Measurements from ENCODE around the gene PDP2. TPM values are rescaled to one million over a fixed set of nuclear protein-coding genes. Genes with fewer than 3 reads are reported as not detected.

Gene PDP2
- total RNA-seq, 2 experiments from 2014 or later = 29.2 to 33.3 TPM

- Mint-ChIP-seq H3K4me3 (no peak overlapping the region), H3K9me3 (ENCODE audit: low read depth) (no peaks in the 10 kb centered on the region), H3K36me3 (no peaks in the 10 kb centered on the region), H3K27ac (no peak overlapping the region), H3K27me3 (no peaks in the 10 kb centered on the region), H3K4me1 (peaks cover 4% of the 10 kb centered on the region)
- DNase-seq (no peak), ATAC-seq (no peak)
- CTCF ChIA-PET = interaction anchor here (1.0 to 2.7 kb wide), 5 partner anchors 8 to 200 kb away, joined by 3 to 15 read pairs (median 5); no protein-coding TSS in a partner anchor
These were observed 23.5 kb downstream of the PDP2 start for GRCh38 chr16:66903544-66904427.

DNA sequence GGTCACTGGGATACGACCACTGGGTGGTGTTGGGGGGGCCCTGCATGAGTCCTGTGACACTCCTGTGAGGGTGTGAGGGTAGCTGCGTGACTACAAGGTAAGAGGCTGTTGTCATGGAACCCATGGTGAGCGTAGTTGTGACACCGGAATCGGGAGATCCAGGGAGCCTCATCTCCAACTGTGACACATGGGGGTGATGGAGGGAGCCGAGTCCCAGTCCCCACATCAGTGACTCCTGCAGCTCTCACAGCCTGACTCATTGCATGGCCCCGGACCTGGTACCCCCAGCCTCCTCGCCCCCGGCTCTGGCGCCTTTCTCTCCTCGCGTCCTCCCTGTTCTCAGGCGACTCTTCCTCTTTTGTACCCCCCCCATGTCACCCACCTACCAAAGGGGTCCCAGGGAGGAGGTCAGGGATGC lies 24.1 kb downstream of the PDP2 start:
- Mint-ChIP-seq H3K4me3 (no peak overlapping the region), H3K9me3 (ENCODE audit: low read depth) (no peaks in the 10 kb centered on the region), H3K4me1 (peaks cover 4% of the 10 kb centered on the region), H3K36me3 (no peaks in the 10 kb centered on the region), H3K27me3 (no peaks in the 10 kb centered on the region), H3K27ac (no peak overlapping the region)
- DNase-seq = no peak
- ATAC-seq = no peak
- CTCF ChIA-PET = interaction anchor here (1.2 to 3.2 kb wide), 3 partner anchors 9 to 24 kb away, joined by 3 to 15 read pairs (median 9); no protein-coding TSS in a partner anchor

GRCh38 chr16:66904846-66905632 lies 24.7 kb downstream of the PDP2 start:
- Mint-ChIP-seq H3K27ac (no peak overlapping the region), H3K4me3 (no peak overlapping the region), H3K36me3 (no peaks in the 10 kb centered on the region), H3K9me3 (ENCODE audit: low read depth) (no peaks in the 10 kb centered on the region), H3K4me1 (peaks cover 4% of the 10 kb centered on the region), H3K27me3 (no peaks in the 10 kb centered on the region)
- DNase-seq (no peak), ATAC-seq (no peak)
- CTCF ChIA-PET = interaction anchor here (0.9 to 3.2 kb wide), 4 partner anchors 9 to 56 kb away, joined by 3 to 15 read pairs (median 6); partner anchors contain the start of gene CES3

GRCh38 chr16:66905633-66906539 lies 25.6 kb downstream of the PDP2 start:
- H3K36me3 Mint-ChIP-seq = no peaks in the 10 kb centered on the region
- DNase-seq (peak; percentile 65), ATAC-seq (peak; percentile 66)
- CTCF ChIA-PET = interaction anchor here (0.5 to 3.2 kb wide), 8 partner anchors 8 to 75 kb away, joined by 3 to 15 read pairs (median 4); partner anchors contain the start of genes CES3 and NAE1
- H3K4me1 Mint-ChIP-seq = peaks cover 4% of the 10 kb centered on the region
- H3K4me3 Mint-ChIP-seq = no peak overlapping the region
- H3K27me3 Mint-ChIP-seq = no peaks in the 10 kb centered on the region
- H3K27ac Mint-ChIP-seq = no peak overlapping the region
- H3K9me3 Mint-ChIP-seq (ENCODE audit: low read depth) = no peaks in the 10 kb centered on the region

DNA sequence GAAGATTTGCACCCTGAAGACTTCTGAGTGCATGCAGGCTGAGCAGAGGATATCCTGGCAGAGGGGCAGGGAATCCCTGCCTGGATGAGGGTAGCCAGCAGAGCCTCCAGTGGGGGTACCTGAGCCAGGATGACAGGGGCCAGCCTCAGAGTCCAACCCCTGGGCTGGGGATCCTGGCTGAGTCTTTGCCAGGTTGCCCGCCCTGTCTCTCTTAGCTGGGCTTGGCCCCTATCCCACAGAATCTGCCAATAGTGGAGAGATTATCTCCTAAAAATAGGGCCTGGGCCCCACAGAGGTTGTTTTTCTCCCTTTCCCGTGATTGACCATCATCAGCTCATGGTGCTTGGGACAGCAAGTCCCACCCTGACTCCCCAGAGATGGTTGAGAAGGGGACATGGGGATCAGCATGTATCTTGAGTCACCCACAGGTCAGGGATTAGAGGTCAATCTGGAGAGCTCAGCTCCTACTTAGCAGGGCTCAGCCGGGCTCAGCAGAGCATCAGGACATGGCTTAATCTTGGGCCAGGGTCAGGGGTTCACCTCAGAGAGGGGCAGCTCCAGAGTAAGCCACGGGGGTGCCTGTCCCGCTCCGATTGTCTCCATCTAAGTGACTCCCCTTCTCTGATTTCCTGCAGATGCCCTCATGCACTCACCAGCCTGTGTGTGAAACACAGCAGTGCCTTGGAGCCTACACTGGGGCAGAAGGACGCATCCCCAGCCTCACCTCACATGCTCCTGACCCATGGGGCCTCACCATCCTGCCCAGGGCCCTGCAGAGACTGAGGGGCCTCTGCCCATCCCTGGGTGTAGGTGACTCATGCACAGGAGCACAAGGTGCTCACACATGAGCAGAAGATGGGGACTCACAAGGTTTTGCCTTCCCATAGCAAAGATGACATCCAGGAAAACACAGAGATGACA lies 26.9 kb downstream of the PDP2 start:
- DNase-seq = no peak

DNA sequence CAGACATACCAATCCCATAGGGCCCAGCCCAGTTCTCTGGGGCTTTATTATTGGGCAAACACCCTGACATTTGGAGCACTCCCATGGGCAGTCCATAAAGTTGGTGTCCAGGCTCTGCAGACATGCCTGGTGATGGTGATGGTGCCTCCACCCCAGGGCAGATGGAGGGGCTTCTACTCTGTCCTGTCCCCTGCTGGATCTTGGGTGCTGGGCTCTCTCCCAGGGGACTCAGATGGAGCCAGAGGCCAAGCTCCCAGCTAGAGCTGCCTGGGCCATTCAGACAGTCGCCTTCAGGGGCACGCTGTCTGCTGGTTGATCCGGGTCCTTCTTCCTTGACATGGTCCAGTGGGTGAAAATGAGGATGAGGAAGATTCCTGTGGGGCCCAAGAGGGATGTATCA lies 27.8 kb downstream of the PDP2 start:
- Mint-ChIP-seq H3K27me3 (no peaks in the 10 kb centered on the region), H3K27ac (no peak overlapping the region), H3K36me3 (no peaks in the 10 kb centered on the region), H3K9me3 (ENCODE audit: low read depth) (no peaks in the 10 kb centered on the region), H3K4me3 (no peak overlapping the region), H3K4me1 (peaks cover 4% of the 10 kb centered on the region)
- CTCF ChIA-PET = no interaction called here
- ATAC-seq (no peak), DNase-seq (no peak)

More for the DNA sequence above, 26.9 kb downstream of the PDP2 start:
- H3K9me3 Mint-ChIP-seq (ENCODE audit: low read depth) = no peaks in the 10 kb centered on the region
- H3K4me1 Mint-ChIP-seq = peaks cover 4% of the 10 kb centered on the region
- no peaks in the 10 kb centered on the region for H3K27me3 Mint-ChIP-seq
- CTCF ChIA-PET = interaction anchor here (0.8 to 3.2 kb wide), 5 partner anchors 9 to 77 kb away, joined by 3 to 9 read pairs (median 3); partner anchors contain the start of gene NAE1
- H3K4me3 Mint-ChIP-seq = no peak overlapping the region
- H3K27ac Mint-ChIP-seq = no peak overlapping the region
- ATAC-seq = no peak
- no peaks in the 10 kb centered on the region for H3K36me3 Mint-ChIP-seq

DNA sequence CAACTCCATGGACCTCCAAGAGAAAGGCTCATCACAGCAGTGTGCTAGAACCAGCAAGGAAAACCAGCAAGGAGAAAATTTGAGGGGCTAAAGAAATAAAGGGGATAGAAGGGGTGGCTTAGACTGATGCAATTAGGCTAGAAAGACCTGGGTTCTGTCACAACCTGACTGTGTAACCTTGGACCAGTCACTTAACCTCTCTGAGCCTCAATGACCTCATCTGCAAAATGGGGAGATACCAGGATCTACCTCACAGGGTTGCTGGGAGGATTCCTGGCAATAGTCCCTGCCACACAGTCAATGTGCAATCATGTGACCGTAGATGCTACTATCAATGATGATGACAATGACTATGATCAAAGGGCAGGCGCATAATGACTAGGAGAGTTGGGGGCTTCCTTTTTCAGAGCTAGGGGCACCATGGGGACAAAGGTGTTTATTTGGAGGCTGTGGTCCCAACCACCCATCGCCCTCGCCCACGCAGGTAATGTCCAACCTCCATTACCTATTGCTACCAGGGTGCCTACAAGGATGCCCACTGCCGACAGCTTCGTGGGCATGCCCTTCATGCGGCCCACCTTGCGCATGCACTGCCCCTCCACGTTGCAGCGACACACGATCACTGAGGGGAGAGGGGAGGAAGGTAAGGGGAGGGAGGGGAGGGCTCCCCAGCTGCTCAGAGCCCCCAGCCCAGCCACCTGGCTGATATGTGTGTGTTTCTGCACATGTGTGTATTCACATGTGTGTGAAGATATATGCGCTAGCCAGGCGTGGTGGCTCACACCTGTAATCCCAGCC lies 28.6 kb downstream of the PDP2 start:
- ATAC-seq (no peak), DNase-seq (no peak)
- no peaks in the 10 kb centered on the region for H3K9me3 Mint-ChIP-seq (ENCODE audit: low read depth)
- H3K36me3 Mint-ChIP-seq = no peaks in the 10 kb centered on the region
- no peak overlapping the region for H3K4me3 Mint-ChIP-seq
- H3K27ac Mint-ChIP-seq = no peak overlapping the region
- peaks cover 4% of the 10 kb centered on the region for H3K4me1 Mint-ChIP-seq
- H3K27me3 Mint-ChIP-seq = no peaks in the 10 kb centered on the region
- CTCF ChIA-PET = interaction anchor here (1.0 to 2.2 kb wide), 4 partner anchors 9 to 41 kb away, joined by 3 to 11 read pairs (median 5); partner anchors contain the start of gene CDH16

DNA sequence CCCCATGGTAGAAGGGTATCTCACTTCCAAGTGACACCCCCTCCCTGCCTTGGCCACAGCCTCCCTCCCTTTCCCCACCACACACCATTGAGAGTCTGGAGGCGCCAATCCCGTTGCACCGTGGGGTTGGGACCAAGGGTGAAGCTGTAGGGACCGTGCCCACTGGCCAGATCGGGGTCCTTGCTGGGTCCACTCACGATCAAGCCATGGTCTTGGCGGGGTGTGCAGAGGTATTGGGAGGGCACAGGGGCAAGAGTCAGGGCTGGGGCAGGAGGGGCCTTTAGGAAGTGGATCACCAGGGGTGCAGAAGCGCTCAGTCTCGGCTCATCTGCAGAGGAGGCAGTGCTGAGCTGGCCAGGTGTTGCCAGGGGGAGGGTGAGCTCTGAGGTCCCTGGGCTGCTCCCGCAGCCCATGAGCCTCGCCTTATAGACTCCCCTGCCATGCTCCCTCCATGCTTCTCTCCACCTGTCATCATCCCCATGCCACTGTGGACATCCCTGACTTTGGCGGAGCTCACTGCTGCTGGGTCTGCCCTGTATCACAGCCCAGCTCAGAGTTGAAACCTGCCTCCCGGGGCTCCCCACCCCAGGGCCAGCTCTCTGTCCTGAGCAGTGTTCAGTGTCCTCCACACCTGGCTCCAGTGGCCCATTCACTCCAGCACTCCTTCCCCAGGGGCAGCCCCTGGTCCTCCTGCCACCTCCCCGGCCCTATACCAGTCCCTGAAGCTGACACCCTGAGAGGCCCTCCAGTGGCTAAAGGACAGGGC lies 30.0 kb downstream of the PDP2 start:
- CTCF ChIA-PET = interaction anchor here (1.0 to 2.2 kb wide), 7 partner anchors 8 to 42 kb away, joined by 3 to 11 read pairs (median 4); partner anchors contain the start of gene CDH16
- Mint-ChIP-seq H3K4me3 (no peak overlapping the region), H3K36me3 (no peaks in the 10 kb centered on the region), H3K9me3 (ENCODE audit: low read depth) (no peaks in the 10 kb centered on the region), H3K27ac (no peak overlapping the region), H3K4me1 (peaks cover 4% of the 10 kb centered on the region), H3K27me3 (no peaks in the 10 kb centered on the region)
- ATAC-seq (no peak), DNase-seq (no peak)

DNA sequence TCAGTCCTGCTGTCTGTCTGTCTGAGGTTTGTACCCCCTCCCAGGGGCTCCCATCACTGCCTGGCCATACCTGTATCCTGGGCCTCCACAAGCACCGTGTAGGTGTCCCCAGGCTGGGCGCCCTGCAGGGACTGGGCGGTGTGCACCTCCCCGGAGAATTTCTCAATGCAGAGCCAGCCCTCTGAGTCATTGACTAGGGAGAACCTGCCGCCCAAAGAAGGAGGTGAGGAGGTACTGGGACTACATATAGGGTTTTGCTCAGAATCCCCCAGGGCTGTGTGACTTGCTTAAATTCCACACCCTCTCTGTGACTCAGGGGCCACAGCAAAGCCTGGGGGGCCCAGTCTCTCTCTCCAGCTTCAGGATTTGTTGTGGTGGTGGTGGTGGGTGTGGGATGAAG lies 30.8 kb downstream of the PDP2 start:
- ATAC-seq = no peak

DNA sequence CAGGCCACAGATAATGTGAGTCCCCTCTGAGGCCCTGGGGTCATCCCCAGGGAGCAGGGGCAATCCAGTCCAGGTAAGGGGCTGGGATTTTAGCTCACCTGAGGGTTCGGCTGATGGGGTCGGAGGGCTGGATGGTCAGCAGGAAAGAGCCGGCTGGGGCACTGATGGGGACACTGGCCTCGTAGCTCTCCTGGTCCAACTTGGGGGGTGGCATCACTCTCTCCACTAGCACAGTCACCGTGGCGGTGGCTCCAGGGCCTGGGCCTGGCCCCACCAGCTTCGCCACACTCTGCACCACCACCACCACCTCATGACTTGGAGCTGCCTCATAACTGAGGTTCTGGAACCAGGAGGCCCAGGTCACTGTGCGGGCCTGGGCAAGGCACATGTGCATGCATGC lies 31.5 kb downstream of the PDP2 start:
- ATAC-seq = no peak
- H3K4me1 Mint-ChIP-seq = no peaks in the 10 kb centered on the region
- no peak overlapping the region for H3K27ac Mint-ChIP-seq
- H3K9me3 Mint-ChIP-seq (ENCODE audit: low read depth) = no peaks in the 10 kb centered on the region
- peaks cover 5% of the 10 kb centered on the region for H3K27me3 Mint-ChIP-seq
- CTCF ChIA-PET = interaction anchor here (1.0 kb wide), 1 partner anchor 172 kb away, joined by 3 read pairs; no protein-coding TSS in a partner anchor
- no peak for DNase-seq
- no peak overlapping the region for H3K4me3 Mint-ChIP-seq
- H3K36me3 Mint-ChIP-seq = no peaks in the 10 kb centered on the region

More for the DNA sequence above, 30.8 kb downstream of the PDP2 start:
- Mint-ChIP-seq H3K4me1 (peaks cover 2% of the 10 kb centered on the region), H3K27me3 (peaks cover 2% of the 10 kb centered on the region), H3K4me3 (no peak overlapping the region), H3K36me3 (no peaks in the 10 kb centered on the region), H3K9me3 (ENCODE audit: low read depth) (no peaks in the 10 kb centered on the region), H3K27ac (no peak overlapping the region)
- no peak for DNase-seq
- CTCF ChIA-PET = interaction anchor here (1.0 to 1.9 kb wide), 4 partner anchors 13 to 171 kb away, joined by 3 to 4 read pairs (median 4); no protein-coding TSS in a partner anchor
